GM23248 (cell line): Measurements from ENCODE around the gene C3orf70.

Experiments
- EZH2 ChIP-seq: fragments of 200-600 bp; sonication (generic); IDR thresholded peaks from 2 replicates; pipeline ENCODE4 v1.6.1; 2018; ENCODE audit warnings: antibody characterized with exemption, mild to moderate bottlenecking; ENCODE audit not compliant: insufficient read depth, poor library complexity, severe bottlenecking
- EZH2phosphoT487 ChIP-seq: fragments of 200-600 bp; sonication (generic); IDR thresholded peaks from 2 replicates; pipeline ENCODE4 v1.6.1; 2018; ENCODE audit warnings: antibody characterized with exemption, moderate library complexity, mild to moderate bottlenecking, low read depth; ENCODE audit not compliant: insufficient read depth

- TF ChIP-seq EZH2phosphoT487 (no peak), EZH2 (no peak)
These were observed 94.1 kb downstream of the C3orf70 start for GRCh38 chr3:185058796-185059195.
